ENCODE data around the gene EXD2. TPM values are rescaled to one million over a fixed set of nuclear protein-coding genes. Genes with fewer than 3 reads are reported as not detected.
"Not testable (repeated sequence)": the region's sequence is repeated elsewhere in the genome, so short reads cannot be mapped to it uniquely, and the experiment has no call there.

Gene EXD2
- total RNA-seq, 1 experiment from 2014 or later = 17.4 TPM

- DNase-seq (ENCODE audit: low read depth, low spot score) = no peak
- in situ Hi-C loops (cut with HindIII; ENCODE audit: low pct_unique_long_range_greater_than_20kb, low sequenced_read_pairs) = no loop called here
Observed at GRCh38 chr14:69266572-69267345, 75.5 kb downstream of the EXD2 start.

- in situ Hi-C loops (cut with HindIII; ENCODE audit: low pct_unique_long_range_greater_than_20kb, low sequenced_read_pairs) = no loop called here
- DNase-seq (ENCODE audit: low read depth, low spot score) = no peak
Observed at GRCh38 chr14:69267492-69267891, 76.2 kb downstream of the EXD2 start.

- DNase-seq (ENCODE audit: low read depth, low spot score) = no peak
- in situ Hi-C loops (cut with HindIII; ENCODE audit: low pct_unique_long_range_greater_than_20kb, low sequenced_read_pairs) = no loop called here
Observed at GRCh38 chr14:69268223-69268622, 76.9 kb downstream of the EXD2 start.

GRCh38 chr14:69268763-69269162, 77.5 kb downstream of the EXD2 start:
- no peak for DNase-seq (ENCODE audit: low read depth, low spot score)
- in situ Hi-C loops (cut with HindIII; ENCODE audit: low pct_unique_long_range_greater_than_20kb, low sequenced_read_pairs) = no loop called here

- in situ Hi-C loops (cut with HindIII; ENCODE audit: low pct_unique_long_range_greater_than_20kb, low sequenced_read_pairs) = no loop called here
- no peak for DNase-seq (ENCODE audit: low read depth, low spot score)
Observed at GRCh38 chr14:69269381-69269780, 78.1 kb downstream of the EXD2 start.

- no peak for DNase-seq (ENCODE audit: low read depth, low spot score)
- in situ Hi-C loops (cut with HindIII; ENCODE audit: low pct_unique_long_range_greater_than_20kb, low sequenced_read_pairs) = no loop called here
Observed at GRCh38 chr14:69270097-69270496, 78.8 kb downstream of the EXD2 start.

GRCh38 chr14:69270795-69271708, 79.8 kb downstream of the EXD2 start:
- in situ Hi-C loops (cut with HindIII; ENCODE audit: low pct_unique_long_range_greater_than_20kb, low sequenced_read_pairs) = no loop called here
- DNase-seq (ENCODE audit: low read depth, low spot score) = no peak

- no peak for DNase-seq (ENCODE audit: low read depth, low spot score)
- in situ Hi-C loops (cut with HindIII; ENCODE audit: low pct_unique_long_range_greater_than_20kb, low sequenced_read_pairs) = no loop called here
Observed at GRCh38 chr14:69274321-69274720, 83.0 kb downstream of the EXD2 start.

- in situ Hi-C loops (cut with HindIII; ENCODE audit: low pct_unique_long_range_greater_than_20kb, low sequenced_read_pairs) = no loop called here
Observed at GRCh38 chr14:69275331-69275730, 84.0 kb downstream of the EXD2 start.

GRCh38 chr14:69277356-69277755, 86.1 kb downstream of the EXD2 start:
- in situ Hi-C loops (cut with HindIII; ENCODE audit: low pct_unique_long_range_greater_than_20kb, low sequenced_read_pairs); DNase-seq (ENCODE audit: low read depth, low spot score): not testable (repeated sequence)

More at GRCh38 chr14:69275331-69275730, 84.0 kb downstream of the EXD2 start:
- DNase-seq (ENCODE audit: low read depth, low spot score) = no peak

GRCh38 chr14:69280746-69281291, 89.5 kb downstream of the EXD2 start:
- in situ Hi-C loops (cut with HindIII; ENCODE audit: low pct_unique_long_range_greater_than_20kb, low sequenced_read_pairs) = no loop called here
- DNase-seq (ENCODE audit: low read depth, low spot score) = no peak

- in situ Hi-C loops (cut with HindIII; ENCODE audit: low pct_unique_long_range_greater_than_20kb, low sequenced_read_pairs) = no loop called here
- DNase-seq (ENCODE audit: low read depth, low spot score) = peak; percentile 26
Observed at GRCh38 chr14:69281450-69282169, 90.3 kb downstream of the EXD2 start.

GRCh38 chr14:69282448-69282847, 91.2 kb downstream of the EXD2 start:
- in situ Hi-C loops (cut with HindIII; ENCODE audit: low pct_unique_long_range_greater_than_20kb, low sequenced_read_pairs) = no loop called here
- DNase-seq (ENCODE audit: low read depth, low spot score) = no peak

- no peak for DNase-seq (ENCODE audit: low read depth, low spot score)
- in situ Hi-C loops (cut with HindIII; ENCODE audit: low pct_unique_long_range_greater_than_20kb, low sequenced_read_pairs) = no loop called here
Observed at GRCh38 chr14:69284170-69284569, 92.9 kb downstream of the EXD2 start.

- DNase-seq (ENCODE audit: low read depth, low spot score) = no peak
- in situ Hi-C loops (cut with HindIII; ENCODE audit: low pct_unique_long_range_greater_than_20kb, low sequenced_read_pairs) = no loop called here
Observed at GRCh38 chr14:69285661-69286255, 94.5 kb downstream of the EXD2 start.

- in situ Hi-C loops (cut with HindIII; ENCODE audit: low pct_unique_long_range_greater_than_20kb, low sequenced_read_pairs) = no loop called here
- DNase-seq (ENCODE audit: low read depth, low spot score) = no peak
Observed at GRCh38 chr14:69287098-69288010, 96.1 kb downstream of the EXD2 start.
